Endothelial cell of hepatic sinusoid (primary cell): ENCODE measurements around the gene PLN.

ENCODE experiments used
- in situ Hi-C: cut with HindIII; loops from 2 replicates; pipeline ENCODE4 v1.10.0; 2017; ENCODE audit warnings: low sequenced_read_pairs

Gene PLN

DNA sequence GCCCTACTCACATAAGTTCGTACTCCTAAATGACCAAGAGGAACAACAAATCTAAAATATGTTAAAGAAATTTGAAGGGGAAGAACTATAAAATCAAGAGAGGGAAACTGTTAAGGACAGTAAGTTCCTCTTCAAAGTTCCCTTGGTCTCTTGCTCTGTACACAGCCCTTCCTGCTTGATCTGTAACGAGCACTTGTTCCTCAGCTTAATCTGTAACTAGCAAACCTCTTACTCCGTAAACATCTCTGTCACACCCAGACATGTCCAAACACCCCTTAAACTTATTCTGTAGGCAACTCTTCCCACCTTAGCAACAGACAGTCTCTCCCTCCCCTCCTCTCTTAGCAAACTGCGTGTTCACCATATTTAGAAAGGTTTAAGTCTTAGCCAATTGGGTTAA lies 29.9 kb downstream of the PLN start:
- in situ Hi-C loops: no loop called here

DNA sequence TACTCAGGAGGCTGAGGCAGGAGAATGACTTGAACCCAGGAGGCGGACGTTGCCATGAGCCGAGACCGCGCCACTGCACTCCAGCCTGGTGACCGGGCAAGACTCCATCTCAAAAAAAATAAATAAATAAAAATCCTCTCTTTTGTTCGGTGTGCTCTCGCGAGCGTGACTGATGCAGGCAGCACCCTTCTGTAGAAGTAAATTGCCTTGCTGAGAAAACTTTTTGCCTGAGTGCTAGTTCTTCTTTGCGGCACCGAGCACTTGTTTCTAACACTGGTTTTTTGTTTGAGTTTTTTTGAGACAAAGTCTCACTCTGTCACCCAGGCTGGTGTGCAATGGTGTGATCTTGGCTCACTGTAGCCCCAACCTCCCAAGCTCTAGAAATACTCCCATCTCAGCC lies 30.5 kb downstream of the PLN start:
- in situ Hi-C loops: no loop called here

DNA sequence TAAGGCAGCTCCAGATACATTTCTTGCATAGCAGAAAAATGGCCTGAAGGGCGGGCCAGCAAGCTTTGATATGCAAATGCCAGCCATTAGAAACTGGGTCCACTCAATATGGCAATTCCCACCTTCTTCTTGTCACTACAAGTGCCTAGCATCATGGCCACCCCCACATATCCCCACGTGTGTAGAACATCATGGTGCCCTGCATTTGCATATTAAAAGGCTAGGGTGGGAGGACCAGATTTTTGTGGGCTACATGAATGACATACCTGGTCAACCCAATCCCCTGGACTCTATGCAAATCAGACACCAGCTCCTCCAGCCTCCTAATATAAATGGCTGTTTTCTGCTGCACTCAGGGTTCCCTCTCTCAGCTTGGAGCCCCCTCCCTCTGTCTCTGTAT lies 31.7 kb downstream of the PLN start:
- in situ Hi-C loops: no loop called here

DNA sequence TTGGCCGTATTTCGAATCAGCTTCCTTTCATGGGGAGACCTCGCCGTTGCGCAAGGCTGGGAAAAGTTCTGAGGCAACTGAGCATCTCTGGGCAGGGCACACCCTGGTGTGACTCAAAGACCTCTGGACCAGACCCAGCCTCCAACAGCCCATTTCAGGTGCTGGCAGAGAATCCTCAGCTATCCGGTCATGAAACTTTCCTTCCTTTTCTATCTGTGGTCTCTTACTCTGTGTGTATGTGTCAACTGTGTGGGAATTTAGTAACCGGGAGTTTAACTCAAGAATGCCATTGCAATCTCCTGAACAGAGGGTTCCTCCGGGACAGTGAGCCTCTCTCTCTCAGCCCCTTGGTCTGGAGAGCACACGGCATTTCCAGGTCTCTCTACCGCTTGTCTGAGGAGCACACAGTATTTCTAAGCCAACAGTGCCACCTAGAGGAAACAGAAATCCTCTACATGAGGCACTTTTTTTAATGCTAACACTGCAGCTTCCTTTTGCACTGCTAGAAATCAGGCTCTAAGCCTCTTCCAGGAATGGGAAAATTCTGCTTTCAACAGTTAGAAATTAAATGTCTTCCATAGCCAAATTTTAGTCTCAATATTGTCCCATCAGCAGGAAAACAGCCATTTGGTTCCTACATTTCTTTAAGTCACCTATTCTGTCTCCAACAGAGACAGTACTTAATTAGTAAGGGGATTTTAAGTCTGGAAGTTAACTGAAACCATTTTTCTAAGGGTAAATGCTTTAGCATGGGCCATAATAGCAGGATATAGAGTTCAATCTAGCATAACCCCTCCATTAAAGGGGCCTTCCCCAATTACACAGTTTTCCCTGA lies 32.7 kb downstream of the PLN start:
- in situ Hi-C loops: no loop called here

DNA sequence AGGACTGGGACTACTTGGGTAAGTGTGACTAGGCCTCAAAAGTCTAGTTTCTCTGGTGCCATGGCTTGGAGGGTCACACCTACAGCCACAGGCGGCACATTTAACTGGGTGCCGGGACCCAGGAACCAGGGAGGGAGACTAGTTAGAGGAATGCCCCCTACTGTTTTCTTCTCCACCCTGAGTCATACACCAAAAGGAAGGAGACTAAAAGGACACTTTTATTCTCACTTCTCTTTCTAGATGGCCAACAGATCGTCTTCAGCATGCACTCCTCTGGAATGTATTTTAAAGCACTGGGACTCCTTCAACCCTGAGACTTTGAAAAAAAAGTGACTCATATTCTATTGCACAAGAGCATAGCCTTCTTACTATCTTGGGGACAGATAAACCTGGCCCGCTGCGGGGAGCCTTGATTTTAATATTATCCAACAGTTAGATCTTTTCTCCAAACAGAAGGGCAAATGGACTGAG lies 33.4 kb downstream of the PLN start:
- in situ Hi-C loops: no loop called here

DNA sequence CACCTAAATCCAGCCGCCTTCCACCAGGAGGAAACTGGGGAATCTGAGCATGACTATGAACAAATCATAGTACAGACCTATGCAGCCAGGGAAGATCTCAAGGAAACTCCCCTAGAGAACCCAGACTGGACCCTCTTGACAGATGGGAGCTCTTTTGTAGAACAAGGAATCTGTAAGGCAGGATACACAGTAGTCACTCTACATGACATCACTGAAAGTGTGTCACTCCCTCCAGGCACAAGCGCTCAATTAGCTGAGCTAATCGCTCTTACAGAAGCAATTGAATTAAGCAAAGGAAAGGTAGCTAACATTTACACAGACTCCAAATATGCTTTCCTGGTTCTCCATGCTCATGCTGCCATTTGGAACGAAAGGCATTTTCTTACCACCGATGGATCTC lies 36.8 kb downstream of the PLN start:
- in situ Hi-C loops: no loop called here

DNA sequence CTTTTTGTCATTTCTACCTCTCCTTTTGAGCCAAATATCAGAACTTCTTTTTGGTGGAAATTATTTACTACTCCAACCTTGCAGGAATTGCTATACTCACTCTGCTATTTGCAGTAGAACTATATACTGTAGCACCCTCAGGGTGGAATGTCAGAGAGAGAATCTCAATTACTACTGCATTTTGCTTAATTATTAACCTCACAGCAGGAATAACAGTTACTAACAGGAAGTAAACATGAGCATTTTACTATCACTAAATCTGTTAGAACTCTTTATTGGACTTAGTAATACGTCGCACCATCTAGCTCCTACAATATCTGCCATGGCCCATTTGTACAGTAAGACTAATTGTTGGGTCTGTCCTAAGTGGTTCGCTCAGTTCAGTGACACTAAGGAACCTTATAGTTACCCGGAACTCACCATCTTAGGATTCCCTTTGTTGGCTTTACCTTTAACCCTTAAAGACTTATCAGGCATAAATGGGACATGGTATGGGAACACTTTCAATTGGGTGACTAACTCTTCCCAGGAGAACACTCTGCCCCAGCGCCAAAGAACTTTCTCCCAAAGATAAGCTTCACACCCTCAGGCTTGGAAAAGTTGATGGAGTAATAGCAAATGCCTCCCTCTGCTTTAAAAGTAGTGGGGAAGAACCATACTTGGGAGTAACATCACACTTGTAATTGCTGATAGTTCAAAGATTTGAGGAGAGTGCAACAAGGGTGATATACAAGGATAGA lies 38.8 kb downstream of the PLN start:
- in situ Hi-C loops: no loop called here

DNA sequence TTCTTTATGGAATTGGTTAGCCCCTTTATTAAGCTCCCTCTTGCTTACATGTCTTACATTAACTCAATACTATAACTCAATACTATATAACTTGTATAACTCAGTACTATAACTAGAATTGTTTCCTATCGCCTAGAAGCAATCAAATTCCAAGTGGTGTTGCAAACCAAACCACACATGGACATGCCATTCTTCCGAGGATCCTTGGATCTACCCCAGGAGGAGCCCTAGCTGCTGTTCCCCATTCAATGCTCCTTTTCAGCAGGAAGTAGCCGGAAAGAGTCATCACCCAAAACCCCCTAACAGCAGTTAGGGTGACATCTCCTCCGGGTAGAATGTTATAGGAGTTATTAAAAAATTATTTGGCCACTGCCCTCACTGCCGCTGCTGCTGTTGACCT lies 40.5 kb downstream of the PLN start:
- in situ Hi-C loops: no loop called here

DNA sequence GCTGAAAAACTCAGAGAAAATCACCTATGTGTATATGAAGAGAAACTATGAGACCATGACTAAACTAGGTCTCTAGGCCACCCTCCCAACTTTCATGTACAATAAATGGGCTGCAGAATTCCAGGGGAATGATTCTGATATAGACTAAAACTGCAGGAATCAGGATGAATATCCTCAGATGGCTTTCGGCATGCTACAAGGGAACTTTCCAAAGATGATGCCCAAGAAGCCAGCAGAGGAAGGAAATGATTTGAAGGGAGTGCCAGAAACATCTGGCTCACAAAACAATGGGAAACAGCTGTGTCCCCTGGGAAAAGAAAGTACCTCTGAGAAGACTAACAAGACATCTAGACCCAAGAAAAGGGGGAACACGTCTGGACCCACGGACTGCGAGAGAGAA lies 41.1 kb downstream of the PLN start:
- in situ Hi-C loops: no loop called here

DNA sequence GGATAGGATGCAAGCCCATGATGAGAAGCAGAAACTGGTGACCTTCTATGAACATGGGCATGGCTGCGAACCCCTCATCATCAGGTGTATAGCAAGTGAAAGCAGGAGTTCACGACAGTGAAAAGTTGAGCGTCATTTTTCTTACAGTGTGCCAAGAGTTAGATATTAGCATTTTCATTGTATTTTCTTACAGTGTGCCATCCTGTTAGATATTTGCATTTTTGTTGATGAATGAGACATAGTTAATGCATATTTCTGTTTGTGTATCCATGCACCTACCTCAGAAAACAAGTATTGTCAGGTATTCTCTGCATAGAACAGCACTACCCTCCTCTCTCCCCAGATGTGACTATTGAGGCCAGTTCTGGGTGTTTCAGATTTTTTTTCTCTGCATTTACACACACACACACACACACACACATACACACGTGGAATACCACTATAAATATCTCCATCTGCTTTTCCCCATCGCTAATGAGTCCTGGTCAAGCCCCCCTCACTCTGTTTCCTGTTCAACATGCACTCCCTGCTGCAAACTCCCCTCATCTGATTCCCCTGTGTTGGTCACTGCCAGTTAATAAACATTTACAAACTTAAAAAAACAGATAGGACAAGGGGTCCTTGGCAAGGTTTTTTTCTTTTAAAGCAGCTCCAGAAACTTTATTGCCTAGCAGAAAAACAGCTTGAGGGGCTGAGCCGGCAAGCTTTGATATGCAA lies 41.7 kb downstream of the PLN start:
- in situ Hi-C loops: no loop called here

DNA sequence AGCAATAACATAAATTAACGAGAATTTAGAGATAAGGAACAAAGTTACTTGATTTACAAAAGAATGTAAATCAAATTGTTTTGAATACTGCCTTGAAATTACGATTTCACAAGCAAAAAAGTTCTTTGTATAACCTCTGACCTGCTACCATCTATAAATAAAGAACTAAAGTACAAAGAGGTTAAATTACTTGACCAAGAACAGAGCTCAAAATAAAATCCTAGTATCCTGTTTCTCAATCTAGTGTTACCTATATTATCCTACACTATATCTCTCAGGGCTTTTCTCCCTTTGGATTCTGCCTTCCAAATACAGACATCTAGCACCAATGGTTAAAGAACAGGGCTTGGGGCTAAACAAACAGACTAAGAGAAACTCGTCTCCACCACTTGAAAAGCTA lies 43.8 kb downstream of the PLN start:
- in situ Hi-C loops: no loop called here

DNA sequence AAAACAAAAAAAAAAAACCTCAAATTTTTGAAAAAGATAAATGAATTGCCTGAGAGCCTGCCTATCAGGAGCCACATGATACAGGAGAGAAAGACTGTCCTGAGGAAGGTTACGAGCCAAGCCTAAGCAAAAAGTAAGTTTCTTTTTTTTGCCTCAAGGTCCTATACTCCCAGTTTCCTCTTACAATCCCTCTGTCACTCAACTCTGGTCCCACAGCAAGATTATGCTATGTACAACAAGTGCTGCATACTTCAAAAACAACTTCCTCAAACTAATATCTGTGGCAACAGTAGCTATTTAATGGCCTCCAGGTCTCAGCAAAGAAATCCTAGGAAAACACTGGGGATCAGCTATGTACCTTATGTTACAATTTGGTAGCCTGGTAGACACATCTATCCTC lies 46.8 kb downstream of the PLN start:
- in situ Hi-C loops: no loop called here

DNA sequence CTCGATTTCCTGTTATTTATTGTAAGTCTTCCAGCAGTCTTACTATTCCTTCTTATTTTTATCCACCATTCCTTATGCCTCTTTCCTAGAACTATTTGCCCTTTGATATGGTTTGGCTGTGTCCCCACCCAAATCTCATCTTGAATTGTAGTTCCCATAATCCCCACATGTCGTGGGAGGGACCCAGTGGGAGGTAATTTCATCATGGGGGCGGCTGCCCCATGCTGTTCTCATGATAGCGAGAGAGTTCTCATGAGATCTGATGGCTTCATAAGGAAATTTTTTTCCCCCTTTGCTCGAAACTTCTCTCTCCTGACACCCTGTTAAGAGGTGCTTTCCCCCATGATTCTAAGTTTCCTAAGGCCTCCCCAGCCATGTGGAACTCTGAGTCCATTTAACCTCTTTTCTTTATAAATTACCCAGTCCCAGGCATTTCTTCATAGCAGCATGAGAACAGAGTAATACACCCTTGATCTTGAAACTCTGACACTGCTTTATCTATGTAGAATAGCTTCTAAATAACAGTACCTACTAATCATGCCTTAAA lies 48.8 kb downstream of the PLN start:
- in situ Hi-C loops: no loop called here

DNA sequence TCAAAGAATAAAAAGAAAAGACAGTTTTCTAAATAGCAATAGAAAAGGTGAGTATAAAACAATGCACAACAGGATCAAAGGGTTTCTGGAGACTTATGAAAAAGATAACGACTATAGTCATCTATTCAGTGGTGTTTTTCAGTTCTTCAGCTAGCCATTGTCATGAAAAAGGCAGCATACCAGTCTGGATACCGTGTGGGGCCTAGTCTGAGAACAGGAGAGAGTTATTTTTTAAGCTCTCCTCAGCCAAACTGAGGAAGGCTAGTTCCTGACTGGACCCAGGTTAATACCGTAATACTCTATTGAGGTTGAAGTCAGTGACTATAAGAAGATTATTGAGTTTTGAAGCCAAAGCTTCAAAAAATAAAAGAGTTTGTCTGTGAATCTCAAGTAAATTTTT lies 49.5 kb downstream of the PLN start:
- in situ Hi-C loops: no loop called here

DNA sequence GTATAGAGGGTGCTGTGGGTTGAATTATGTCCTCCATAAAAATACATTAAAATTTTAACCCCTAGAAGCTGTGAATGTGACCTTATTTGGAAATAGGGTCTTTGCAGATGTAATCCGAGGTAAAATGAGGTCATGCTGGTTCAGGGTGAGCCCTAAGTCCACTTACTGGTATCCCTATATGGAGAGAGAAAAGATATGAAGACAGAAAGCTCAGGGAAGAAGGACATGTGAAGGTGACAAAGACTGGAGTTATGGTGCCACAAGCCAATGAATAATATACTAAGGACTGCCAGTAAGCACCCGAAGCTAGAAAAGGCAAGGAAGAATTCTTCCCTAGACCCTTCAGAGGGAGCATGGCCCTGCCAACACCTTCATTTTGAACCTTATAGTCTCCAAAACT lies 50.2 kb downstream of the PLN start:
- in situ Hi-C loops: no loop called here

DNA sequence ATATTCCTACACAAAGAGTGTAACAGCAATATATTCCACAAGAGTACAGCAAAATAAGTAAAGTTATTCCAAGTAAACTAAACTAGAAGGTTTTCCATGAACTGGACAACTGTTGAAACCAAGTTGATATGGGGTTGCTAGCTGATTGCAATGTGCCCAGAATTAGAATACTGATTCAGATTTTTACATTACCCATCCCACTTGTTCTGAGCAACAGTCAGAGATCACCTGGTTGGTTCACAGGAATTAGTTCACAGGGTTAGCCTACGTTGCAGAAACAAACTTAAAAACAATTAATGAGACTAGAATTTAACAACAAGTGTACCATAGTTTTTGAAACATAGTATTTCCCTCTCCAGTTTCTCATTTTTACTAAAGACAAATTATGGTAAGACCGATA lies 54.2 kb downstream of the PLN start:
- in situ Hi-C loops: no loop called here

DNA sequence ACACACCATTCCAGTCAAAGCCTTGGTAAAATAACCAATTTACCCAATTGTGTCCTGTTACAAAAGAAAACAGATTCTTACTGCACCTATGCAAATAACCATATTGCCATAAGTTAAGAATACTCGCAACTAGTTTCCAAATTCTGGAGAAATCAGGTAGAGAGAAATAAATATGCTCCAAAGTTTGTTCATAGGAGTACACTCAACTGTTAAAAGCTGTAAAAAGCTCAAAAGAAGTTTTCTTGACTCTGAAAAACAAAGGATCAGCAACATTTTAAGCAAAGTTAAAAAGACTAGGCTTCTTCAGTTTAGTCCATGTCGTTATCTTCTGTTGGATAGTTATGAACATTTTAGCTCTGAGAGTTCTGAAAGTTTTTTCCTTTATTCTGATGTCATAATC lies 55.3 kb downstream of the PLN start:
- in situ Hi-C loops: no loop called here

DNA sequence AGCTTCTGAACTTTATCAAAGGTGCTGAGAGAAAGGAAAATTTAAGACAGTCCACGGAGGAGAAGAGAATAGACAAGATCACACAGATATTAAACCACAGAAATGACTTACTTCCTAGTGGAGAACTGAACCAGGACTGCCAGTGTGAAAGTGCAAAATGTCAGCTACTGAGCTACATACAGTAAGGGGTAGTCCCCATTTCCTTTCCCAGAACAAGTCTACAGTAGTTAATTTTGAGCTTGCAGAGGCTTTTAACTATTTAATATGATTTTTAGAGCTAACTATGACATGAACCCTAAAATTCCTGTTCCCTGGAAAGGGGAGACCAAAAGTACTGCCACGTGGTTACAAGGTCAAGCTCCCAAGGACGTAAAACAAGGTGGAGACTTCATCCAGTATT lies 58.2 kb downstream of the PLN start:
- in situ Hi-C loops: no loop called here

DNA sequence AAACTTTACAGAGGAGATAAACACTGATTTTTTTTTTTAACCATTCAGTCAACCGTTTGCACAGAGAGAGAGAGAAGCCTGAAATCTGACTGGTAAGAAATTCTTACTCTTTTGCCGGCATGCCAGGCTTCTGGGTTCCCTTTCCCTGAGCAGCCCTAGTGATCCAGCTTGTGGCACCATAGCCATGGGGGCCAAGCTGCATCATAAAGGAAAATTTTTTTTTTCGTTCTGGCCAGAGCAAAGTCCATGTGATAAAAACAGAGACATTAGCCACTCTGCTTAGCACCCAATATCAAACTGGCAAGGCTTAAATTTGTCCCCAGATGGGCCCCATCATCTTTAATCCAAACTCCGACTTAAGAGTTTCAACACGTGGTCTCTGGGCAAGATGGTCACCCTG lies 58.8 kb downstream of the PLN start:
- in situ Hi-C loops: no loop called here
